Natural killer cell (primary cell): Measurements from ENCODE around the gene TRIAP1. TPM values are rescaled to one million over a fixed set of nuclear protein-coding genes. Genes with fewer than 3 reads are reported as not detected.
A peak's percentile ranks its signal among the peaks of the same experiment; 100 is the strongest.
"Not testable (repeated sequence)": the region's sequence is repeated elsewhere in the genome, so short reads cannot be mapped to it uniquely, and the experiment has no call there.

Experiments used
- ATAC-seq, 3 donors: fragments of 150-1000 bp in 2 of 3; fragments of 200-7000 bp in 1 of 3; cut with Tn5 transposase; 1 replicate in 1 of 3; 2 replicates in 2 of 3; pipeline ENCODE4 v1.10.0; 2021; ENCODE audit warnings: mild to moderate bottlenecking in 2 of 3, moderate library complexity in 2 of 3
- DNase-seq, 2 donors: peaks; one replicate each; pipeline versions ENCODE4 v3.0.0 to v3.0.0-alpha.2; 2013 to 2021; ENCODE audit warnings: mixed read lengths in 1 of 2
- H3K27ac ChIP-seq: one replicate; pipeline ENCODE4 v1.5.1; 2013; ENCODE audit warnings: mild to moderate bottlenecking, low read length
- H3K27me3 ChIP-seq: one replicate; pipeline ENCODE4 v1.6.1; 2013; ENCODE audit warnings: low read length; ENCODE audit not compliant: control insufficient read depth, insufficient read depth
- H3K36me3 ChIP-seq: one replicate; pipeline ENCODE4 v1.6.1; 2013; ENCODE audit warnings: low read length; ENCODE audit not compliant: control insufficient read depth, insufficient read depth
- H3K4me1 ChIP-seq: one replicate; pipeline ENCODE4 v1.6.1; 2013; ENCODE audit warnings: low read length; ENCODE audit not compliant: control insufficient read depth, insufficient read depth
- H3K4me3 ChIP-seq: one replicate; pipeline ENCODE4 v1.5.1; 2013; ENCODE audit warnings: low read length
- H3K9me3 ChIP-seq: one replicate; pipeline ENCODE4 v1.6.1; 2013; ENCODE audit warnings: low read length; ENCODE audit not compliant: control insufficient read depth, insufficient read depth
- H3K27ac Mint-ChIP-seq, 2 donors: one replicate each; pipeline ENCODE4 v1.8.0; 2022; ENCODE audit warnings: mild to moderate bottlenecking in 2 of 2, mixed read lengths in 2 of 2, moderate library complexity in 1 of 2
- H3K27me3 Mint-ChIP-seq, 2 donors: one replicate each; pipeline ENCODE4 v1.8.0; 2022; ENCODE audit warnings: low read depth in 2 of 2, mixed read lengths in 2 of 2
- H3K36me3 Mint-ChIP-seq: one replicate; pipeline ENCODE4 v1.8.0; 2022; ENCODE audit warnings: mixed read lengths
- H3K4me1 Mint-ChIP-seq, 2 donors: one replicate each; pipeline ENCODE4 v1.8.0; 2022; ENCODE audit warnings: mixed read lengths in 2 of 2
- H3K4me3 Mint-ChIP-seq: one replicate; pipeline ENCODE4 v1.8.0; 2022; ENCODE audit warnings: mild to moderate bottlenecking, moderate library complexity, mixed read lengths
- H3K9me3 Mint-ChIP-seq, 2 donors: one replicate each; pipeline ENCODE4 v1.8.0; 2022; ENCODE audit warnings: mixed read lengths in 2 of 2
- WGBS: methylation state at CpG from one replicate; pipeline ENCODE4 v1.1.7; 2013; ENCODE audit warnings: missing lambda C conversion rate; ENCODE audit not compliant: insufficient coverage; 5-methylcytosine and 5-hydroxymethylcytosine counted together
- intact Hi-C: fragments of 100-400 bp; cut with micrococcal nuclease; formaldehyde crosslinking; loops from one replicate; pipeline ENCODE4 v1.14.2; 2022
- total RNA-seq, 4 donors: library from RNA; stranded (reverse); fragments of 120-200 nt in 1 of 4; gene quantifications; one replicate each; pipeline versions ENCODE4 v1.2.3 to v1.2.4, GENCODE V29; 2013 to 2022
- TF ChIP-seq, protein P1 (sequence below): fragments of 200-600 bp; IDR thresholded peaks from one replicate; pipeline ENCODE4 v1.8.0; 2022; ENCODE audit warnings: antibody characterized with exemption

TRIAP1 gene
- total RNA-seq, 3 donors from 2014 or later (not counting 1 experiment from before 2014, with no cell fraction given) = 21.3 to 25.8 (median 24.2) TPM

DNA sequence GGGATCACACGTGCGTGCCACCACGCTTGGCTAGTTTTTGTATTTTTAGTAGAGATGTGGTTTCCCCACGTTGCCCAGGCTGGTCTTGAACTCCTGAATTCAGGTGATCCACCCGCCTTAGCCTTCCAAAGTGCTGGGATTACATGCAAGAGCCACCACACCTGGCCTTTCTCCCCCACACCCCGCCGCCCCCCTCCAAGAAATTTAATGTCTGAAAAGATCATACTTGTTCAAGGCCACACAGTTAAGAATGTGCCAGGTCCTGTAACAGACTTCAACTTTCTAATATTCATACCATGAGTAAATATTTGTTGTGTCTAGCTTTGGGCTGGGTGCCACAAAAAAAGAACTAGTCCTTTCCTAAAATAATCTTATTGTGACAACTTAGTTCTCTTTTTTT lies 9.1 kb upstream of the TRIAP1 start:
- no peak overlapping the region for H3K27ac Mint-ChIP-seq
- intact Hi-C loops = no loop called here

DNA sequence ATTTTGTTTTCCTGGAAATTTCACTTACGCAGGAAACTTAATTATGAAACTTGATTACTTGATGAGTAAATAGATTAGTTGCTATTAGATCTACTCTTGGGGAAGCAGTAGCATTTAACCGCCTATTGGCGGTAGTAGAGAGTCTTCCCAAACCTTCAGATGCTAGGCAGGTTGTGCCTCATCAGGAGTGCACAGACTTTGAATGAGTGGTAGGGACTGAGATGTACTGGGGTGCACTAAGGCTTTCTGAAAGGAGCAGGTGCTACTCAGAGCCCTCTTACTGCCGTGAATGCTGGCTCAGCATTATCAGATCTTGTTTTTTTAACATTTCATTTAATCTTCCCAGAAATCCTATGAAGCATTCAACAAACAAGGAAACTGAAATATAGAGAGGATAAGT lies 7.8 kb upstream of the TRIAP1 start:
- DNase-seq (peak in 1 of 2 donors; percentile 64), ATAC-seq (peak; percentile 79 to 96 (median 93))
- Mint-ChIP-seq H3K4me1 (peaks cover 0 to 5% of the 10 kb centered on the region in 2 donors), H3K27ac (peak overlapping the region; percentile 16 to 29), H3K4me3 (no peak overlapping the region), H3K27me3 (no peaks in the 10 kb centered on the region), H3K36me3 (no peaks in the 10 kb centered on the region), H3K9me3 (no peaks in the 10 kb centered on the region)
- Histone ChIP-seq H3K9me3 (no peaks in the 10 kb centered on the region), H3K27ac (no peak overlapping the region), H3K27me3 (no peaks in the 10 kb centered on the region), H3K4me1 (no peaks in the 10 kb centered on the region), H3K4me3 (no peak overlapping the region), H3K36me3 (peaks cover 29% of the 10 kb centered on the region)
- intact Hi-C loops = loop anchor here (5.0 kb wide), 1 partner anchor 43 kb away; the partner anchor contains the start of gene DYNLL1
- WGBS = 87% methylated on average over 4 of the region's 4 CpGs
- TF ChIP-seq, protein P1, sequence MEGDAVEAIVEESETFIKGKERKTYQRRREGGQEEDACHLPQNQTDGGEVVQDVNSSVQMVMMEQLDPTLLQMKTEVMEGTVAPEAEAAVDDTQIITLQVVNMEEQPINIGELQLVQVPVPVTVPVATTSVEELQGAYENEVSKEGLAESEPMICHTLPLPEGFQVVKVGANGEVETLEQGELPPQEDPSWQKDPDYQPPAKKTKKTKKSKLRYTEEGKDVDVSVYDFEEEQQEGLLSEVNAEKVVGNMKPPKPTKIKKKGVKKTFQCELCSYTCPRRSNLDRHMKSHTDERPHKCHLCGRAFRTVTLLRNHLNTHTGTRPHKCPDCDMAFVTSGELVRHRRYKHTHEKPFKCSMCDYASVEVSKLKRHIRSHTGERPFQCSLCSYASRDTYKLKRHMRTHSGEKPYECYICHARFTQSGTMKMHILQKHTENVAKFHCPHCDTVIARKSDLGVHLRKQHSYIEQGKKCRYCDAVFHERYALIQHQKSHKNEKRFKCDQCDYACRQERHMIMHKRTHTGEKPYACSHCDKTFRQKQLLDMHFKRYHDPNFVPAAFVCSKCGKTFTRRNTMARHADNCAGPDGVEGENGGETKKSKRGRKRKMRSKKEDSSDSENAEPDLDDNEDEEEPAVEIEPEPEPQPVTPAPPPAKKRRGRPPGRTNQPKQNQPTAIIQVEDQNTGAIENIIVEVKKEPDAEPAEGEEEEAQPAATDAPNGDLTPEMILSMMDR = peak; percentile 70

More for the DNA sequence above, 9.1 kb upstream of the TRIAP1 start:
- no peaks in the 10 kb centered on the region for H3K9me3 Mint-ChIP-seq
- Histone ChIP-seq H3K36me3 (peaks cover 35% of the 10 kb centered on the region), H3K9me3 (no peaks in the 10 kb centered on the region), H3K27ac (no peak overlapping the region), H3K4me1 (no peaks in the 10 kb centered on the region), H3K4me3 (no peak overlapping the region), H3K27me3 (no peaks in the 10 kb centered on the region)
- DNase-seq (no peak), ATAC-seq (no peak)
- H3K4me3 Mint-ChIP-seq = no peak overlapping the region
- H3K36me3 Mint-ChIP-seq = no peaks in the 10 kb centered on the region
- H3K27me3 Mint-ChIP-seq = no peaks in the 10 kb centered on the region
- H3K4me1 Mint-ChIP-seq = peaks cover 0 to 5% of the 10 kb centered on the region in 2 donors
- WGBS = 93% methylated on average over 7 of the region's 7 CpGs
- TF ChIP-seq, protein P1 = no peak

DNA sequence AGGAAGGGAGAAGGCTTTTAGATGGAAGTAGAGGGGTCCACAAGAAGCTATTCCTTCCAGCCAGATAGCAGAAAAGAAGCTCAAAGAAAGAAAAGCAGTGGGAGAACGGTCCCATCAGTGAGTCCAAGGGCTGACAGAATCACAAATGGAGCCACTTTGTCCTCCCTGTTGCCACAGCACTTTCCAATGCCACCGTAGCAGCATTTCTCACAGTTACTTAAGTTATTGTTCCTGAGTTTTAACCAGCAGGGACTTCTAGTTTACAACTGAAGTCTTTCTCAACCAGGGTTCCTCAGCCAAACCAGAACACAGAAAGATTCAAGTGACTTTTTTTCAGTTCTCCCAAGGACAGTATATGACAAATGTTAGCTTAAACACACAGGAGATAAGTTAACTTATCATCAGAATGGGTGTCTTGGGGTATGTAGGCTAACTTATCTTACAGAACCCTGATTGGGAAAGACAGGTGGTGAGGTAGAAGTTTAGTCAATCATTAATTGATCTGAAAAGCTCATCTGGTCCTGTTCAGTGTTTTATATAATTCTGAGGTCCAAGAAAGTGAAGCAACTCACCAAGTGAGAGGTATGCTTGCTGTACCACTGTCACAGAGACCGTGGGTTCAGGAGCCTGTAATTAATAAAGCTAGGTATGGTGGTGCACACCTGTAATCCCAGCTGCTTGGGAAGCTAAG lies 7.0 kb upstream of the TRIAP1 start:
- no peak for ATAC-seq
- intact Hi-C loops = loop anchor here (5.0 kb wide), 1 partner anchor 44 kb away; the partner anchor contains the start of gene DYNLL1
- Histone ChIP-seq H3K27ac (no peak overlapping the region), H3K4me1 (no peaks in the 10 kb centered on the region), H3K4me3 (no peak overlapping the region), H3K27me3 (no peaks in the 10 kb centered on the region), H3K9me3 (no peaks in the 10 kb centered on the region), H3K36me3 (peaks cover 23% of the 10 kb centered on the region)
- no peak overlapping the region for H3K4me3 Mint-ChIP-seq
- TF ChIP-seq, protein P1 = no peak
- DNase-seq = no peak
- H3K27me3 Mint-ChIP-seq = no peaks in the 10 kb centered on the region
- H3K4me1 Mint-ChIP-seq = peaks cover 0 to 5% of the 10 kb centered on the region in 2 donors
- H3K36me3 Mint-ChIP-seq = no peaks in the 10 kb centered on the region
- H3K9me3 Mint-ChIP-seq = no peaks in the 10 kb centered on the region
- H3K27ac Mint-ChIP-seq = peak overlapping the region in 1 of 2 donors; percentile 16
- 98% methylated on average over 3 of the region's 3 CpGs for WGBS

DNA sequence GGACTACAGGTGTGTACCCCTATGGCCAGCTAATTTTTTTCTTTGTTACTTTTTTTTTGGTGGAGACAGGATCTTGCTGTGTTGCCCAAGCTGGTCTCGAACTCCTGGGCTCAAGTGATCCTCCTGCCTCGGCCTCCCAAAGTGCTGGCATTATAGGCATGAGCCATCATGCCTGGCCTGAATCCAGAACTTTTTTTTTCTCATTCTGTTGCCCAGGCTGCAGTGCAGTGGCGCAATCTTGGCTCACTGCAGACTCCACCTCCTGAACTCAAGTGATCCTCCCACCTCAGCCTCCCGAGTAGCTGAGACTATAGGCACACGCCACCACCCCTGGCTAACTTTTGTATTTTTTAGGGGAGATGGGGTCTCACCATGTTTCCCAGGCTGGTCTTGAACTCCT lies 6.3 kb upstream of the TRIAP1 start:
- not testable (repeated sequence) for H3K4me3 ChIP-seq, H3K27me3 ChIP-seq, H3K4me1 Mint-ChIP-seq, ATAC-seq, H3K36me3 Mint-ChIP-seq, DNase-seq, H3K4me1 ChIP-seq, H3K27me3 Mint-ChIP-seq, H3K9me3 Mint-ChIP-seq, H3K9me3 ChIP-seq, H3K27ac Mint-ChIP-seq, H3K27ac ChIP-seq, H3K4me3 Mint-ChIP-seq
- peaks cover 22% of the 10 kb centered on the region for H3K36me3 ChIP-seq
- intact Hi-C loops = loop anchor here (5.0 kb wide), 1 partner anchor 45 kb away; the partner anchor contains the start of gene DYNLL1
- WGBS = over 99% methylated on average over 5 of the region's 5 CpGs
